ENCODE measurements around the gene CD59.

CD59 gene

DNA sequence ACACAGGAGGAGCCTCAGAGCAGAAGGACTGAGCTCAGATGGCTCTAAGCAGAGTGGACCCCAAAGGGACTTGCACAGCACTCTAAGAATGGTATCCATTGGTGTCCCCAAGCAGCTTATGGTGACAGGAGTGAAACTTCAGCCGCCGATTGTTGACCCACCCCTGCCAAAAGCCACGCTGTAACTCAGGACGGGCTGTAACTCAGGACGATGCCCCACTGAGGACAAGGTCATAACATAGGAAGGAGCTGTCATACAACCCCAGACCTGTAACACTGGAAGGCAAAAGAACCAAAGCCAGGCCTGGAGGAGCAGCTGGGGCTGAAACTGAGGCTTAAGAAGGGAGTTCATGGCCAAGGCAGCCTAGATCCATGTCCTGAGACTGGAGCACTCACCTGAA lies 14.2 kb downstream of the CD59 start:
- DNase-seq (ENCODE audit: extremely low read depth, low read depth): no peak

DNA sequence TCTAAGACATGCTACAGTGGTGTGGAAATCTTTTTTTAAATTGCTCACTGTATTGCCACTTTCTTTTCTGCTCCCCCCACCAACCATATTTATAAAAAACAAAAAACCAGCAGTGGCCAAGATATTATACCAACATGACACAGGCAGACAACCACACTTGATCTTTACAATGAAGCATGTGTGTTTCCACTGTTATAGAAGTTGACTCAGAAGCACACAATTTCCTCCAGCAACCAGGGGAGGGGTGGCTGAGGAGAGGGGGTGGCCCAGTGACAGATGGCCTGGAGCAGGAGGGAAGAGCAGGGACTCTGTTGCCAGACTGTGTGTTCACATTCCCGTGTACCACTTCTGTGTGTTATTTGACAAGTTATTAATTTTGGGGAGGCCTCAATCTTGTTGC lies 14.8 kb downstream of the CD59 start:
- TF ChIP-seq, protein P1, sequence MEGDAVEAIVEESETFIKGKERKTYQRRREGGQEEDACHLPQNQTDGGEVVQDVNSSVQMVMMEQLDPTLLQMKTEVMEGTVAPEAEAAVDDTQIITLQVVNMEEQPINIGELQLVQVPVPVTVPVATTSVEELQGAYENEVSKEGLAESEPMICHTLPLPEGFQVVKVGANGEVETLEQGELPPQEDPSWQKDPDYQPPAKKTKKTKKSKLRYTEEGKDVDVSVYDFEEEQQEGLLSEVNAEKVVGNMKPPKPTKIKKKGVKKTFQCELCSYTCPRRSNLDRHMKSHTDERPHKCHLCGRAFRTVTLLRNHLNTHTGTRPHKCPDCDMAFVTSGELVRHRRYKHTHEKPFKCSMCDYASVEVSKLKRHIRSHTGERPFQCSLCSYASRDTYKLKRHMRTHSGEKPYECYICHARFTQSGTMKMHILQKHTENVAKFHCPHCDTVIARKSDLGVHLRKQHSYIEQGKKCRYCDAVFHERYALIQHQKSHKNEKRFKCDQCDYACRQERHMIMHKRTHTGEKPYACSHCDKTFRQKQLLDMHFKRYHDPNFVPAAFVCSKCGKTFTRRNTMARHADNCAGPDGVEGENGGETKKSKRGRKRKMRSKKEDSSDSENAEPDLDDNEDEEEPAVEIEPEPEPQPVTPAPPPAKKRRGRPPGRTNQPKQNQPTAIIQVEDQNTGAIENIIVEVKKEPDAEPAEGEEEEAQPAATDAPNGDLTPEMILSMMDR (IDR thresholded peaks at IDR 0.05; ENCODE audit: low read depth, low read length): no peak
- DNase-seq (ENCODE audit: extremely low read depth, low read depth): no peak

More for the DNA sequence above, 14.2 kb downstream of the CD59 start:
- TF ChIP-seq, protein P1 (IDR thresholded peaks at IDR 0.05; ENCODE audit: low read depth, low read length): no peak

DNA sequence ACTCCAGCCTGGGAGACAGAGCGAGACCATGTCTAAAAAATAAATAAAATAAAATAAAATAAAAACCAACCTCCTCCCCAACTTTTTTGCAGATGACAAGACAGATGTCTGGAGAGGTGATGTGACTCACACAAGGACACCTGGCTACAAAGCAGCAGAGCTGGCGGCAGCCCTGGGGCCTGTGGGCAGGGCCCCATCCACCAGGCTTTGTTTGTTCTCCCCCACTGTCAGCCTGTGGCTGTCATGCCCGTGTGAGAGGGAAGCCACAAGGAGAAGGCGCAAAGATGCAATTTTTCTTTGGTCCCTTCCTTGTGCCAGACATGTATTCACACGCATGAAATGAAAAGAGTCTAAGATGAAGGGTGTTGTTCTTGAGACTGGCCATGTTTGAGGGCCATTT lies 16.6 kb downstream of the CD59 start:
- no peak for DNase-seq (ENCODE audit: extremely low read depth, low read depth)
- TF ChIP-seq, protein P1 (IDR thresholded peaks at IDR 0.05; ENCODE audit: low read depth, low read length): no peak

DNA sequence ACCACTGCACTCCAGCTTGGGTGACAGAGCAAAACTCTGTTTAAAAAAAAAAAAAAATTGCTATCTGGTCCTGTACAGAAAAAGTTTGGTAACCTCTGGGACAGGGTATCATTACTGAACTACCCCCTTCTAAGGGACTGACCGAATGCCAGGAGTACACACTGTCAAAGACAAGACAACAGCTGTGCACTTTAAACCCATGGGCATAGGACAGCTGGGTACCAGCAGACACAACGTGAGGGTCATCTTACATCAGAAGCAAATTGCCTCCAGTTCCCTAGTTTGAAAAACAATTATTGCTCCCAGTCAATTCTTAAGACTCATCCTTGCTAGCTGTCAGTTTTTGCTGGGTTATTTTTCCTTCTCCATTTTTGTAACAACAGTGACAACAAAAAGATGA lies 17.8 kb downstream of the CD59 start:
- TF ChIP-seq, protein P1 (IDR thresholded peaks at IDR 0.05; ENCODE audit: low read depth, low read length): no peak
- no peak for DNase-seq (ENCODE audit: extremely low read depth, low read depth)

DNA sequence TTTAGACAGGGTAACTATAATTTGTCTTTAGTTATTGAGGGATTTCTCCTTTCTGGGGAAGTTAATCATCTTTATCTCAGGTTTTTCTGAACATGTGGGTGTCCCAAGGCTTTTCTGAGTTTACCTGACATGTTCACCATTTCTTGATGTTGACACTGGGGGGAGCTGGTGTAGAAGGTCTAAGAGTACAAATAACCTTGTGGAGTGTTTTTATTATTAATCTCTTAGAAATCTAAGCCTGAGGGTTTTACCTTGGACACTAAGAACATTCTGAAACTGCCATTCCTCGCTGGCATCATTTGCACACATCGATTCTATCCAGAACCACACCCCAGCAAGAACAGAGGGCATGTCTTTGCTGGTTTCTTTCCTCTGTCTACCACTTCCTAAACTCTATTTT lies 20.0 kb downstream of the CD59 start:
- no peak for DNase-seq (ENCODE audit: extremely low read depth, low read depth)
- TF ChIP-seq, protein P1 (IDR thresholded peaks at IDR 0.05; ENCODE audit: low read depth, low read length): peak; percentile 40

DNA sequence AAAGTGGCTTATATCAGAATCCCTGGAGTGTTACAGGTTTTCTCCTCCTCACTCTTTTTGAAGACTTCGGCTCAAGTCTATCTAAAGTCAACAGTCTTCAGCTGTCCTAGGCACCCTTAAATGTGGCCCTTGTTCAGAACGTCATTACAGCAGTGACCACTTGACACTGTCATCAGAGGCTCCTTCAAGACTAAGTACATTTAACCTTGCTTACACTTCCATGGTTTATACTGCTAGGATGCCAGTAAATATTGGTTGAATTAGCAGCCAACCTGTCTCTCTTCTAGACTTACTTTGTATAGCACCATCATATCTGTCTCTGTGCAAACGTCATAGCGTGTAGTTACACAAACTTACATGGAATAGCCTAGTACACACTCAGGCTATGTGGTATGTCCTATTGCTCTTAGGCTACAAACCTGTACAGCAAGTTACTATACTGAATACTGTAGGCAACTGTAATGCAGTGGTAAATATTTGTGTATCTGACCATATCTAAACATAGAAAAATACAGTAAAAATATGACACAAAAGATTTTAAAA lies 22.3 kb downstream of the CD59 start:
- no peak for DNase-seq (ENCODE audit: extremely low read depth, low read depth)
- TF ChIP-seq, protein P1 (IDR thresholded peaks at IDR 0.05; ENCODE audit: low read depth, low read length): no peak

DNA sequence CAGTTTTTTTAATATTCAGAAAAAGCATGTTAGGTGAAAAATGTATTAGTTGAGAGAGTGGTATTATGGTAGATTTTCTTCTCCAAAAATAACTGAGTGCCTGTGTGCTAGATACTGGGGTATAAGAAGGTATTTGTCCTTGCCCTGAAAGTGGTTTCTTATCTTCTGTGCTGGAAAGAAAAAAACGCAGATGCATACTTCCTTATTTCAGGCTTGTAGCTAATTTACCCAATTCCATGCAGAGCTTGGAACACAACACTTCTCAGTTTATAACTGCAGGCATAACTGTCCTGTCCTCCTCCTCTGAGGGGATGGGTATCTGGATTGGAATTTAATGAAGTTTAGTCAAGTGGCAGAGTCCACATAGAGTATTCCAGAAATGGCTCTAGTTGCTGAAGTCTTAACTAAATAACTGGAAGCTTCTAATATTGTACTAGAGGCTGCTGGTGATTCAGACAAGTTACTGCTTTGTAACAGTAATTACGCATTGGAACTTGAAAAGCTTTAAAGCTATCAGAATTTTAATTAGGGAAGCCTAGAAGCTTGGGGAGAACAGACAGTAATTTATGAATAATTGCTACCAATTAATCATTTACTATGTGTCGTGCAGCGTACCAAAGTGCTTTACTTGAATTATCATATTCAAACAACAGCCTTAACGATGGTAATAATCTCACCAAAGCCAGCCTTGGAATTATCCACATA lies 22.9 kb downstream of the CD59 start:
- no peak for DNase-seq (ENCODE audit: extremely low read depth, low read depth)
- TF ChIP-seq, protein P1 (IDR thresholded peaks at IDR 0.05; ENCODE audit: low read depth, low read length): no peak

All from AG09319 (cell line).